ENCODE data around the gene PHF21B. TPM values are rescaled to one million over a fixed set of nuclear protein-coding genes. Genes with fewer than 3 reads are reported as not detected.

PHF21B gene
- total RNA-seq, 4 donors from 2014 or later, result 0.50 to 9.4 (median 1.8) TPM; not detected in 1

GRCh38 chr22:44973829-44974228 is 36.0 kb downstream of the PHF21B start:
- intact Hi-C loops (cut with DNase I), result loop anchor here (2.0 kb wide), 1 partner anchor 123 kb away; no protein-coding TSS in a partner anchor
- no peak for TF ChIP-seq CTCF (IDR thresholded peaks at IDR 0.05)
- TF ChIP-seq POLR2A (IDR thresholded peaks at IDR 0.05; ENCODE audit: low read depth), result no peak
- TF ChIP-seq EP300 (IDR thresholded peaks at IDR 0.05), result no peak
- no peak for TF ChIP-seq POLR2AphosphoS5 (IDR thresholded peaks at IDR 0.05)
- Histone ChIP-seq H3K27me3 (peaks cover 0 to 9% (median 0%) of the 10 kb centered on the region in 4 donors), H3K27ac (replicated peaks in 1 of 4) (no peak overlapping the region), H3K4me1 (no peaks in the 10 kb centered on the region), H3K9me3 (no peaks in the 10 kb centered on the region), H3K36me3 (no peaks in the 10 kb centered on the region), H3K4me3 (no peak overlapping the region)
- WGBS, result 85% methylated on average over 8 of the region's 8 CpGs
- DNase-seq (ENCODE audit: extremely low spot score), result no peak

- TF ChIP-seq POLR2A (IDR thresholded peaks at IDR 0.05; ENCODE audit: low read depth) (no peak), POLR2AphosphoS5 (IDR thresholded peaks at IDR 0.05) (no peak), CTCF (IDR thresholded peaks at IDR 0.05) (no peak), EP300 (IDR thresholded peaks at IDR 0.05) (no peak)
- Histone ChIP-seq H3K27ac (replicated peaks in 1 of 4) (no peak overlapping the region), H3K27me3 (peaks cover 0 to 9% (median 0%) of the 10 kb centered on the region in 4 donors), H3K4me1 (no peaks in the 10 kb centered on the region), H3K36me3 (no peaks in the 10 kb centered on the region), H3K9me3 (no peaks in the 10 kb centered on the region), H3K4me3 (no peak overlapping the region)
- intact Hi-C loops (cut with DNase I), result no loop called here
- no peak for DNase-seq (ENCODE audit: extremely low spot score)
- WGBS, result 65% methylated on average over 22 of the region's 23 CpGs
Measured at GRCh38 chr22:44972363-44973083, 37.3 kb downstream of the PHF21B start.

- H3K9me3 ChIP-seq, result no peaks in the 10 kb centered on the region
- 77% methylated on average over 10 of the region's 11 CpGs for WGBS
- H3K4me1 ChIP-seq, result no peaks in the 10 kb centered on the region
- no peak for DNase-seq (ENCODE audit: extremely low spot score)
- intact Hi-C loops (cut with DNase I), result no loop called here
- no peaks in the 10 kb centered on the region for H3K36me3 ChIP-seq
- TF ChIP-seq POLR2AphosphoS5 (IDR thresholded peaks at IDR 0.05), result no peak
- TF ChIP-seq POLR2A (IDR thresholded peaks at IDR 0.05; ENCODE audit: low read depth), result no peak
- no peak for TF ChIP-seq EP300 (IDR thresholded peaks at IDR 0.05)
- TF ChIP-seq CTCF (IDR thresholded peaks at IDR 0.05), result no peak
- H3K4me3 ChIP-seq, result no peak overlapping the region
- H3K27ac ChIP-seq (replicated peaks in 1 of 4), result no peak overlapping the region
- peaks cover 0 to 9% (median 0%) of the 10 kb centered on the region in 4 donors for H3K27me3 ChIP-seq
Measured at GRCh38 chr22:44971651-44972362, 38.0 kb downstream of the PHF21B start.

GRCh38 chr22:44970291-44970690 is 39.5 kb downstream of the PHF21B start:
- TF ChIP-seq POLR2AphosphoS5 (IDR thresholded peaks at IDR 0.05) (no peak), CTCF (IDR thresholded peaks at IDR 0.05) (no peak), EP300 (IDR thresholded peaks at IDR 0.05) (no peak)
- H3K4me3 ChIP-seq, result no peak overlapping the region
- no peaks in the 10 kb centered on the region for H3K9me3 ChIP-seq
- no peak overlapping the region for H3K27ac ChIP-seq (replicated peaks in 1 of 4)
- H3K36me3 ChIP-seq, result no peaks in the 10 kb centered on the region
- WGBS, result 91% methylated on average over 5 of the region's 6 CpGs
- peaks cover 0 to 17% (median 0%) of the 10 kb centered on the region in 4 donors for H3K27me3 ChIP-seq
- intact Hi-C loops (cut with DNase I), result no loop called here
- no peak for DNase-seq (ENCODE audit: extremely low spot score)
- no peaks in the 10 kb centered on the region for H3K4me1 ChIP-seq

Measured in esophagus muscularis mucosa (tissue), 4 donors.